Esophagus squamous epithelium (tissue), 4 donors: ENCODE data around the gene AEBP1.

Experiments
- CTCF ChIP-seq, 6 experiments: fragments of 450-650 bp in 4 of 6; fragments of 200-600 bp in 2 of 6; sonication (generic) in 2 of 6; IDR thresholded peaks; one replicate each; pipeline ENCODE4 v1.5.1; 2016 to 2019; ENCODE audit warnings: antibody characterized with exemption in 6 of 6, mild to moderate bottlenecking in 4 of 6, moderate library complexity in 4 of 6
- POLR2A ChIP-seq, 4 donors: fragments of 450-650 bp; IDR thresholded peaks; one replicate each; pipeline ENCODE4 v1.6.1; 2017; ENCODE audit warnings: antibody characterized with exemption in 4 of 4, mild to moderate bottlenecking in 4 of 4, moderate library complexity in 3 of 4

- TF ChIP-seq CTCF (IDR thresholded peaks at IDR 0.05) (no peak), POLR2A (IDR thresholded peaks at IDR 0.05) (no peak)
Measured at GRCh38 chr7:44116087-44116788, 12.1 kb downstream of the AEBP1 start.
